Measurements from ENCODE around the gene SPDL1.

GRCh38 chr5:169602535-169602934, 19.0 kb downstream of the SPDL1 start:
- TF ChIP-seq REST (IDR thresholded peaks at IDR 0.05; ENCODE audit: insufficient read depth in 1 of 2, low read depth in 2 of 2, low read length in 2 of 2): no peak
- no peak for TF ChIP-seq POLR2AphosphoS5 (IDR thresholded peaks at IDR 0.05; ENCODE audit: low read depth, low read length)
- no peak for TF ChIP-seq SIN3A (IDR thresholded peaks at IDR 0.05; ENCODE audit: borderline replicate concordance, insufficient read depth, low read length)
